ENCODE data around the gene METTL13.

DNA sequence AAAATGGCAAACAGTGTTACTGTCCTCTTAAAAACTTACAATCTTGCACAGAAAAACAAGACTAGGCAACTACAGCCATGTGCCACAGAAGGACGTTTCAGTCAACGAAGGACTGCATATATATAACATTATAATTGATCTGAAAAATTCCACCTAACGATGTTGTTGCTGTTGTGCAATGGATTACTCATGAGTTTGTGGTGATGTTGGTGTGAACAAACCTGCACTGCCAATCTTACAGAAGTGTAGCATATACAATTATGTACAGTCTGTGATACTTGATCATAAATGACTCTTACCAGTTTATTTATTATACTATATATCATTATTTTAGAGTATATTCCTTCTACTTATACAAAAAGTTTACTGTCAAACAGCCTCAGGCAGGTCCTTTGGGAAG lies 32.8 kb upstream of the METTL13 start:
- TF ChIP-seq TAF1 (IDR thresholded peaks at IDR 0.05; ENCODE audit: low read depth, low read length) (no peak), POLR2AphosphoS5 (IDR thresholded peaks at IDR 0.05; ENCODE audit: low read depth, low read length) (no peak)
